Body of pancreas (tissue), 4 donors: Measurements from ENCODE around the gene STRADA. TPM values are rescaled to one million over a fixed set of nuclear protein-coding genes. Genes with fewer than 3 reads are reported as not detected.

Experiments
- ATAC-seq: fragments of 150-250 bp; one replicate; pipeline ENCODE4 v1.9.1; 2016
- DNase-seq, 4 donors: peaks; one replicate each; pipeline ENCODE4 v3.0.0-alpha.2; 2019
- H3K27ac ChIP-seq, 4 donors: fragments of 200-600 bp; sonication (generic); 1 replicate in 3 of 4; 2 replicates in 1 of 4; pipeline versions ENCODE4 v1.5.1 to v1.6.1; 2016 to 2019; ENCODE audit warnings: mild to moderate bottlenecking in 1 of 4, mixed read lengths in 1 of 4, moderate library complexity in 1 of 4
- H3K27me3 ChIP-seq, 2 donors: fragments of 200-600 bp; sonication (generic); one replicate each; pipeline ENCODE4 v1.6.0; 2016; ENCODE audit warnings: mild to moderate bottlenecking in 1 of 2
- H3K36me3 ChIP-seq, 2 donors: fragments of 200-600 bp; sonication (generic); replicated peaks in 1 of 2; 2 replicates each; pipeline ENCODE4 v1.5.1; 2016; ENCODE audit warnings: low read depth in 2 of 2; ENCODE audit not compliant: insufficient read depth in 1 of 2
- H3K4me1 ChIP-seq: fragments of 200-600 bp; sonication (generic); one replicate; pipeline ENCODE4 v1.6.0; 2016
- H3K4me3 ChIP-seq, 2 donors: fragments of 200-600 bp; sonication (generic); 1 replicate in 1 of 2; 2 replicates in 1 of 2; pipeline ENCODE4 v1.5.1; 2016 to 2019
- H3K9me3 ChIP-seq, 3 donors: fragments of 200-600 bp; sonication (generic); 1 replicate in 2 of 3; 2 replicates in 1 of 3; pipeline ENCODE4 v1.5.1; 2016
- POLR2A ChIP-seq, 3 donors: fragments of 450-650 bp; IDR thresholded peaks; one replicate each; pipeline ENCODE4 v1.6.1; 2016; ENCODE audit warnings: antibody characterized with exemption in 3 of 3, mild to moderate bottlenecking in 2 of 3
- WGBS, 2 donors: methylation state at CpG; one replicate each; pipeline ENCODE4 v1.1.5; 2017; 5-methylcytosine and 5-hydroxymethylcytosine counted together
- intact Hi-C: fragments of 100-400 bp; cut with DNase I; formaldehyde crosslinking; loops from one replicate; pipeline ENCODE4 v1.15.1; 2023
- total RNA-seq, 2 donors: library from RNA; depleted of rRNA; stranded (reverse); fragments of >200 nt; gene quantifications; one replicate each; pipeline ENCODE4 v1.1.0, GENCODE V29; 2016
- TF ChIP-seq, protein P1 (sequence below), 7 experiments: fragments of 450-650 bp in 4 of 7; fragments of 200-600 bp in 3 of 7; sonication (generic) in 3 of 7; IDR thresholded peaks; one replicate each; pipeline ENCODE4 v1.5.1; 2016 to 2019; ENCODE audit warnings: antibody characterized with exemption in 7 of 7

STRADA gene
- total RNA-seq, 2 donors from 2014 or later, result 25.4 to 26.7 TPM

GRCh38 chr17:63707151-63707550 lies 34.4 kb downstream of the STRADA start:
- H3K4me1 ChIP-seq, result peaks cover 17% of the 10 kb centered on the region
- intact Hi-C loops, result no loop called here
- no peak for DNase-seq
- H3K4me3 ChIP-seq, result no peak overlapping the region
- WGBS, 2 donors, result 95 to 98% methylated on average over 6 to 8 of the region's 11 CpGs
- H3K9me3 ChIP-seq, result no peaks in the 10 kb centered on the region
- H3K36me3 ChIP-seq, result peaks cover 0 to 8% of the 10 kb centered on the region in 2 donors
- TF ChIP-seq POLR2A (IDR thresholded peaks at IDR 0.05), result no peak
- TF ChIP-seq, protein P1, sequence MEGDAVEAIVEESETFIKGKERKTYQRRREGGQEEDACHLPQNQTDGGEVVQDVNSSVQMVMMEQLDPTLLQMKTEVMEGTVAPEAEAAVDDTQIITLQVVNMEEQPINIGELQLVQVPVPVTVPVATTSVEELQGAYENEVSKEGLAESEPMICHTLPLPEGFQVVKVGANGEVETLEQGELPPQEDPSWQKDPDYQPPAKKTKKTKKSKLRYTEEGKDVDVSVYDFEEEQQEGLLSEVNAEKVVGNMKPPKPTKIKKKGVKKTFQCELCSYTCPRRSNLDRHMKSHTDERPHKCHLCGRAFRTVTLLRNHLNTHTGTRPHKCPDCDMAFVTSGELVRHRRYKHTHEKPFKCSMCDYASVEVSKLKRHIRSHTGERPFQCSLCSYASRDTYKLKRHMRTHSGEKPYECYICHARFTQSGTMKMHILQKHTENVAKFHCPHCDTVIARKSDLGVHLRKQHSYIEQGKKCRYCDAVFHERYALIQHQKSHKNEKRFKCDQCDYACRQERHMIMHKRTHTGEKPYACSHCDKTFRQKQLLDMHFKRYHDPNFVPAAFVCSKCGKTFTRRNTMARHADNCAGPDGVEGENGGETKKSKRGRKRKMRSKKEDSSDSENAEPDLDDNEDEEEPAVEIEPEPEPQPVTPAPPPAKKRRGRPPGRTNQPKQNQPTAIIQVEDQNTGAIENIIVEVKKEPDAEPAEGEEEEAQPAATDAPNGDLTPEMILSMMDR (IDR thresholded peaks at IDR 0.05), result no peak
- no peaks in the 10 kb centered on the region for H3K27me3 ChIP-seq
- no peak for ATAC-seq
- H3K27ac ChIP-seq, result no peak overlapping the region

DNA sequence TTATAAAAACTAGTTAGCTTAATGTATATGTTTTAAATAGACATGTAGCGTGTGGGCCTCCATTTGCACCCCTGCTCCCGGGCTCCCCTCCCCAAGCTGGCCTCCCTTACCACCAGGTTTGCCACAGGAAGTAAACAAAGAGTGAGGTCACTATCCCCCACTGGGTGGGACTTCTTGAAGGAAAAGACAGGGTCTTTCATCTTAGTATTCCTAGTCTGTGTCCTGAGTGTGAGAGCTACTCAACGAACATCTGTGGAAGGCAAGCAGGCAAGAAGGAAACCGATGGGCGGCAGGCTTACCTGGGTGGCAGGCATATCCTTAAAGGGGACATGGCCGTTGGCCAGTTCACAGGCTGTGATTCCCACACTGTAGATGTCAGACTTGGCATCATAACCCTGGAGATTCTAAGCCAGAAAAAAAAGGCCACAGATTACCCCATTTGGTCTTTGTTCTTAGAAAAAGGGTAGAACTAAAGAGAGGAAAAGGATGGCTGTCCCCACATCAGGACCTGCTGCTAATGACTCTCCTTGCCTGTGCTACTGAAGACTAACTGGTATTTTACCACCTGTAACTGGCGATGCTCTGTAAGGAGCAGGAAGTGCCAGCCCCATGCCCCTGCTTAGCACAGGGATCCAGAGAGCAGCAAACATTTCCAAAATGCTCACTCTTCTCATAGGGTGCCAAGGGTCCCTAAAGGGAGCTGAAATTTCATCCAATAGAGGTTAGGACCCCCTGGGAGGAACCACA lies 35.1 kb downstream of the STRADA start:
- Histone ChIP-seq H3K4me1 (peaks cover 17% of the 10 kb centered on the region), H3K9me3 (no peaks in the 10 kb centered on the region), H3K27ac (no peak overlapping the region), H3K4me3 (no peak overlapping the region), H3K27me3 (no peaks in the 10 kb centered on the region), H3K36me3 (peaks cover 0 to 8% of the 10 kb centered on the region in 2 donors)
- TF ChIP-seq, protein P1 (IDR thresholded peaks at IDR 0.05), result no peak
- no peak for TF ChIP-seq POLR2A (IDR thresholded peaks at IDR 0.05)
- DNase-seq (no peak), ATAC-seq (no peak)
- intact Hi-C loops, result no loop called here
- WGBS, 2 donors, result 81 to 85% methylated on average over 7 of the region's 7 CpGs

GRCh38 chr17:63705657-63706056 lies 35.9 kb downstream of the STRADA start:
- TF ChIP-seq POLR2A (IDR thresholded peaks at IDR 0.05), result no peak
- TF ChIP-seq, protein P1 (IDR thresholded peaks at IDR 0.05), result no peak

GRCh38 chr17:63704836-63705235 lies 36.8 kb downstream of the STRADA start:
- ATAC-seq, result no peak
- Histone ChIP-seq H3K9me3 (no peaks in the 10 kb centered on the region), H3K4me1 (peaks cover 17% of the 10 kb centered on the region), H3K36me3 (peaks cover 0 to 5% of the 10 kb centered on the region in 2 donors), H3K27ac (no peak overlapping the region), H3K4me3 (no peak overlapping the region), H3K27me3 (no peaks in the 10 kb centered on the region)
- DNase-seq, result no peak
- 88 to 91% methylated on average over 7 to 9 of the region's 9 CpGs for WGBS, 2 donors
- TF ChIP-seq, protein P1 (IDR thresholded peaks at IDR 0.05), result no peak
- no peak for TF ChIP-seq POLR2A (IDR thresholded peaks at IDR 0.05)
- intact Hi-C loops, result no loop called here

More at GRCh38 chr17:63705657-63706056, 35.9 kb downstream of the STRADA start:
- H3K9me3 ChIP-seq, result no peaks in the 10 kb centered on the region
- H3K27me3 ChIP-seq, result no peaks in the 10 kb centered on the region
- no peak overlapping the region for H3K27ac ChIP-seq
- 58 to 75% methylated on average over 3 of the region's 3 CpGs for WGBS, 2 donors
- intact Hi-C loops, result no loop called here
- H3K36me3 ChIP-seq, result peaks cover 0 to 8% of the 10 kb centered on the region in 2 donors
- ATAC-seq, result no peak
- no peak for DNase-seq
- H3K4me3 ChIP-seq, result no peak overlapping the region
- peaks cover 19% of the 10 kb centered on the region for H3K4me1 ChIP-seq

GRCh38 chr17:63704259-63704576 lies 37.4 kb downstream of the STRADA start:
- Histone ChIP-seq H3K36me3 (peaks cover 0 to 4% of the 10 kb centered on the region in 2 donors), H3K4me1 (peaks cover 14% of the 10 kb centered on the region), H3K27me3 (no peaks in the 10 kb centered on the region), H3K27ac (no peak overlapping the region), H3K4me3 (no peak overlapping the region), H3K9me3 (no peaks in the 10 kb centered on the region)
- TF ChIP-seq POLR2A (IDR thresholded peaks at IDR 0.05), result no peak
- TF ChIP-seq, protein P1 (IDR thresholded peaks at IDR 0.05), result no peak
- no peak for ATAC-seq
- intact Hi-C loops, result no loop called here
- DNase-seq, result no peak
- WGBS, 2 donors, result 95 to 98% methylated on average over 6 of the region's 11 CpGs
